GM12878 (cell line): ENCODE data around the gene GALK2. TPM values are rescaled to one million over a fixed set of nuclear protein-coding genes. Genes with fewer than 3 reads are reported as not detected.

Experiments
- ATAC-seq: fragments of 200-7000 bp; cut with Tn5 transposase; 3 replicates; pipeline ENCODE4 v1.9.1; 2020; ENCODE audit warnings: mild to moderate bottlenecking, moderate library complexity
- BruUV-seq: library from RNA; stranded (reverse); fragments of 400-500 nt; replicated peaks from 2 replicates; lab custom pipeline; 2021; lab: Mats Ljungman, UMichigan
- CTCF ChIA-PET: fragments of 300-600 bp; sonication (Branson Sonifier 250); formaldehyde crosslinking; extraction: SDS; loops from one replicate; lab custom pipeline; 2021; ENCODE audit warnings: inconsistent platforms; lab: Yijun Ruan, JAX
- POLR2A ChIA-PET: fragments of 350-600 bp; formaldehyde crosslinking; extraction: SDS; loops from one replicate; lab custom pipeline; 2021; ENCODE audit warnings: inconsistent platforms; lab: Charles Lee
- RAD21 ChIA-PET: fragments of 300-600 bp; sonication (Branson Sonifier 250); formaldehyde crosslinking; loops from one replicate; lab custom pipeline; 2023; ENCODE audit warnings: antibody characterized with exemption; ENCODE audit not compliant: unreplicated experiment; lab: Charles Lee
- SMC1A ChIA-PET: fragments of 300-600 bp; sonication (Branson Sonifier 250); formaldehyde crosslinking; loops from one replicate; lab custom pipeline; 2023; ENCODE audit not compliant: unreplicated experiment, uncharacterized antibody; lab: Charles Lee
- DNase-seq: peaks from one replicate; pipeline ENCODE4 v3.0.0-alpha.2; 2011; ENCODE audit warnings: low read depth, low spot score
- FAIRE-seq: peaks from 3 replicates; lab custom pipeline; 2011; peaks lifted over from hg19 to GRCh38; lab: Jason Lieb, UNC
- H2AFZ ChIP-seq: 2 replicates; pipeline ENCODE4 v1.6.0; 2011; ENCODE audit warnings: low read depth, low read length, control low read depth; ENCODE audit not compliant: control insufficient read depth
- H3K27ac ChIP-seq: 2 replicates; pipeline ENCODE4 v1.5.1; 2011; ENCODE audit warnings: control low read depth; ENCODE audit not compliant: control insufficient read depth, insufficient read depth
- H3K27me3 ChIP-seq, 2 experiments: replicated peaks in 1 of 2; 2 replicates each; pipeline versions ENCODE4 v1.6.0 to v1.6.1; 2011; ENCODE audit warnings: low read length in 1 of 2; ENCODE audit not compliant: control insufficient read depth in 2 of 2, insufficient read depth in 2 of 2
- H3K36me3 ChIP-seq, 2 experiments: 2 replicates each; pipeline ENCODE4 v1.5.1; 2011; ENCODE audit warnings: low read length in 1 of 2; ENCODE audit not compliant: control insufficient read depth in 2 of 2, insufficient read depth in 2 of 2
- H3K4me1 ChIP-seq: 2 replicates; pipeline ENCODE4 v1.6.1; 2011; ENCODE audit warnings: mild to moderate bottlenecking, low read length, moderate library complexity, mixed read lengths; ENCODE audit not compliant: control insufficient read depth, insufficient read depth
- H3K4me2 ChIP-seq: 2 replicates; pipeline ENCODE4 v1.6.0; 2011; ENCODE audit warnings: control low read depth; ENCODE audit not compliant: control insufficient read depth, insufficient read depth
- H3K4me3 ChIP-seq: fragments of 200-600 bp; sonication (generic); 2 replicates; pipeline ENCODE4 v1.5.1; 2016
- H3K79me2 ChIP-seq: 2 replicates; pipeline ENCODE4 v1.6.0; 2011; ENCODE audit warnings: low read length; ENCODE audit not compliant: control insufficient read depth, insufficient read depth
- H3K9ac ChIP-seq: 2 replicates; pipeline ENCODE4 v1.8.0; 2011; ENCODE audit warnings: low read length, control low read depth, mixed read lengths; ENCODE audit not compliant: control insufficient read depth, insufficient read depth
- H3K9me3 ChIP-seq: replicated peaks from 3 replicates; pipeline ENCODE4 v1.5.1; 2011; ENCODE audit warnings: mild to moderate bottlenecking, low read length; ENCODE audit not compliant: control insufficient read depth, insufficient read depth
- H4K20me1 ChIP-seq: 2 replicates; pipeline ENCODE4 v1.6.0; 2011; ENCODE audit not compliant: control insufficient read depth, insufficient read depth
- CTCF ChIP-seq, 3 experiments: IDR thresholded peaks in 2 of 3; conservative IDR thresholded peaks in 1 of 3; 2 replicates each; pipeline ENCODE4 v1.5.1; 2011; ENCODE audit warnings: low read depth in 3 of 3, low read length in 3 of 3, mild to moderate bottlenecking in 3 of 3, control low read depth in 2 of 3, moderate library complexity in 2 of 3, inconsistent platforms in 1 of 3, mixed read lengths in 1 of 3; ENCODE audit not compliant: control insufficient read depth in 2 of 3, insufficient read depth in 1 of 3; ENCODE audit errors: extremely low read depth in 1 of 3
- E2F8 ChIP-seq: fragments of 450-650 bp; IDR thresholded peaks from 2 replicates; pipeline ENCODE4 v1.6.1; 2018; ENCODE audit warnings: mild to moderate bottlenecking, low read depth, moderate library complexity; ENCODE audit not compliant: partially characterized antibody
- EP300 ChIP-seq, 2 experiments: fragments of 150-350 bp in 1 of 2; IDR thresholded peaks; 2 replicates each; pipeline ENCODE4 v1.6.1; 2011 to 2012; ENCODE audit warnings: low read depth in 2 of 2, low read length in 2 of 2, borderline replicate concordance in 1 of 2, improper control_type of control experiment in 1 of 2, inconsistent platforms in 1 of 2; ENCODE audit not compliant: control insufficient read depth in 1 of 2
- MTA3 ChIP-seq: IDR thresholded peaks from 2 replicates; pipeline ENCODE4 v1.6.1; 2012; ENCODE audit warnings: low read length, inconsistent platforms, borderline replicate concordance
- NR2C2 ChIP-seq: IDR thresholded peaks from 2 replicates; pipeline ENCODE4 v1.6.1; 2011; ENCODE audit warnings: borderline replicate concordance, low read depth; ENCODE audit not compliant: control insufficient read depth, insufficient read length
- PRDM15 ChIP-seq: fragments of 450-650 bp; formaldehyde crosslinking; IDR thresholded peaks from 2 replicates; pipeline ENCODE4 v1.4.0; 2020; ENCODE audit warnings: mild to moderate bottlenecking, moderate library complexity
- STAT1 ChIP-seq: fragments of 450-650 bp; conservative IDR thresholded peaks from 2 replicates; pipeline ENCODE4 v1.6.1; 2014; ENCODE audit warnings: antibody characterized with exemption, mild to moderate bottlenecking
- SUZ12 ChIP-seq: fragments of 200-600 bp; sonication (generic); IDR thresholded peaks from one replicate; pipeline ENCODE4 v1.6.1; 2018; ENCODE audit warnings: antibody characterized with exemption, mild to moderate bottlenecking; ENCODE audit not compliant: unreplicated experiment
- WGBS: methylation state at CpG from one replicate; pipeline ENCODE4 v1.1.6; 2016; ENCODE audit warnings: low lambda C conversion rate; ENCODE audit not compliant: insufficient replicate concordance, insufficient coverage; ENCODE audit errors: missing lambda C conversion rate; 5-methylcytosine and 5-hydroxymethylcytosine counted together
- in situ Hi-C: fragments of 300-500 bp; cut with MboI; formaldehyde crosslinking; loops from 9 replicates; pipeline ENCODE4 v1.14.3; 2018; ENCODE audit warnings: mixed read lengths
- intact Hi-C: fragments of 100-400 bp; cut with micrococcal nuclease; formaldehyde crosslinking; loops from one replicate; pipeline ENCODE4 v1.14.2; 2022; ENCODE audit not compliant: unreplicated experiment
- polyA plus RNA-seq, 11 experiments: library from polyadenylated mRNA; depleted of rRNA in 4 of 11; unstranded in 6 of 11; stranded (reverse) in 5 of 11; fragments of >200 nt; fragmentation: Nextera tagmentation in 4 of 11; fragmentation: Illumina TruSeq in 1 of 11; extraction: Ambion mirVana in 4 of 11; extraction: Trizol in 1 of 11; gene quantifications; 1 replicate in 1 of 11; 2 replicates in 10 of 11; pipeline versions ENCODE4 v1.2.1 to v1.2.3, GENCODE V29; 2011 to 2016; ENCODE audit warnings: inconsistent platforms in 2 of 11, missing spikeins in 2 of 11, low read depth in 1 of 11
- total RNA-seq, 4 experiments: library from RNA; depleted of rRNA in 3 of 4; stranded (reverse); fragments of >200 nt in 3 of 4; fragmentation: Illumina TruSeq in 1 of 4; extraction: Trizol in 1 of 4; gene quantifications; 2 replicates each; pipeline versions ENCODE4 v1.2.1 to v1.2.3, GENCODE V29; 2013 to 2021
- TF ChIP-seq, protein P1 (sequence below): fragments of 450-650 bp; IDR thresholded peaks from 2 replicates; pipeline ENCODE4 v1.6.1; 2017; ENCODE audit warnings: antibody characterized with exemption, mild to moderate bottlenecking, moderate library complexity

Gene GALK2
- total and polyA plus RNA-seq, 10 of the 15 experiments (the other 5 are each of a cell fraction or from before 2014, with no cell fraction given) = 11.9 to 26.7 (median 15.4) TPM

DNA sequence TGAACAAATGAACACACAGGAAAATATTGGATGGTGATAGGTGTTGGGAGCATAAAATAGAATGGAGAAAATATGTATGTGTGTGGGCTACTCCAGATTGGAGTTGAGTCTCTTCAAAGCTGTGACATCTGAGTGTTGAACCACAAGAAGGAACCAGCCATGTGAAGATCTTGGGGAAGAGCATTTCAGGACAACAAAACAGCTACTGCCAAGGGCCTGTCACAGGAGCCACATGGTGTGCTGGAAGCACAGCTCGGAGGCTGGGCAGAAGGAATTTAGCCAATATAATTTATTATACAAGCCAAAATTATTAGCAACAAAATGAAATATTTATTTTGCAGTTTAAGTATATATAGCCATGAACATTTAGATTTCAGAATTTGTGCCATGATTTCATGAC, 144.7 kb downstream of the GALK2 start (continued):
- no peak for TF ChIP-seq E2F8

- no peak for FAIRE-seq
- no peak for ATAC-seq
- CTCF ChIA-PET = no interaction called here
- POLR2A ChIA-PET = no interaction called here
- RAD21 ChIA-PET = no interaction called here
- BruUV-seq = no TSS peak
- Histone ChIP-seq H3K9me3 (no peaks in the 10 kb centered on the region), H4K20me1 (no peaks in the 10 kb centered on the region), H3K4me1 (no peaks in the 10 kb centered on the region), H3K9ac (no peak overlapping the region), H3K27ac (no peak overlapping the region), H3K36me3 (peaks cover 0 to 3% of the 10 kb centered on the region in 2 experiments; a peak in 2 of 4 replicates), H2AFZ (no peak overlapping the region), H3K27me3 (no peaks in the 10 kb centered on the region), H3K4me2 (no peak overlapping the region), H3K4me3 (no peak overlapping the region), H3K79me2 (no peaks in the 10 kb centered on the region)
- SMC1A ChIA-PET = no interaction called here
- in situ Hi-C loops = no loop called here
- WGBS = 96% methylated on average over 2 of the region's 2 CpGs
- intact Hi-C loops = no loop called here
- DNase-seq = no peak
- TF ChIP-seq EP300 (IDR thresholded peaks at IDR 0.05; ENCODE audit: borderline replicate concordance in 1 of 2, control insufficient read depth in 1 of 2, low read depth in 2 of 2, low read length in 2 of 2) (no peak), NR2C2 (no peak), MTA3 (no peak), STAT1 (no peak), PRDM15 (CRISPR knock-in tag) (no peak), CTCF (IDR thresholded peaks at IDR 0.05 in 2 of 3, conservative IDR thresholded peaks at IDR 0.05 in 1 of 3; ENCODE audit: control insufficient read depth in 2 of 3, extremely low read depth in 1 of 3, insufficient read depth in 1 of 3, low read depth in 3 of 3, low read length in 3 of 3) (no peak), SUZ12 (no peak)
- TF ChIP-seq, protein P1, sequence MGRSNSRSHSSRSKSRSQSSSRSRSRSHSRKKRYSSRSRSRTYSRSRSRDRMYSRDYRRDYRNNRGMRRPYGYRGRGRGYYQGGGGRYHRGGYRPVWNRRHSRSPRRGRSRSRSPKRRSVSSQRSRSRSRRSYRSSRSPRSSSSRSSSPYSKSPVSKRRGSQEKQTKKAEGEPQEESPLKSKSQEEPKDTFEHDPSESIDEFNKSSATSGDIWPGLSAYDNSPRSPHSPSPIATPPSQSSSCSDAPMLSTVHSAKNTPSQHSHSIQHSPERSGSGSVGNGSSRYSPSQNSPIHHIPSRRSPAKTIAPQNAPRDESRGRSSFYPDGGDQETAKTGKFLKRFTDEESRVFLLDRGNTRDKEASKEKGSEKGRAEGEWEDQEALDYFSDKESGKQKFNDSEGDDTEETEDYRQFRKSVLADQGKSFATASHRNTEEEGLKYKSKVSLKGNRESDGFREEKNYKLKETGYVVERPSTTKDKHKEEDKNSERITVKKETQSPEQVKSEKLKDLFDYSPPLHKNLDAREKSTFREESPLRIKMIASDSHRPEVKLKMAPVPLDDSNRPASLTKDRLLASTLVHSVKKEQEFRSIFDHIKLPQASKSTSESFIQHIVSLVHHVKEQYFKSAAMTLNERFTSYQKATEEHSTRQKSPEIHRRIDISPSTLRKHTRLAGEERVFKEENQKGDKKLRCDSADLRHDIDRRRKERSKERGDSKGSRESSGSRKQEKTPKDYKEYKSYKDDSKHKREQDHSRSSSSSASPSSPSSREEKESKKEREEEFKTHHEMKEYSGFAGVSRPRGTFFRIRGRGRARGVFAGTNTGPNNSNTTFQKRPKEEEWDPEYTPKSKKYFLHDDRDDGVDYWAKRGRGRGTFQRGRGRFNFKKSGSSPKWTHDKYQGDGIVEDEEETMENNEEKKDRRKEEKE = no peak
These were observed 145.4 kb downstream of the GALK2 start for GRCh38 chr15:49315391-49315823.
